GM21381 (cell line): ENCODE results near the gene RNF208.
"Not testable (repeated sequence)": the region's sequence is repeated elsewhere in the genome, so short reads cannot be mapped to it uniquely, and the experiment has no call there.

Experiments used
- ATAC-seq: cut with Tn5 transposase; IDR thresholded peaks from one replicate; pipeline ENCODE4 v1.9.1; 2021; ENCODE audit warnings: mild to moderate bottlenecking, moderate library complexity; ENCODE audit not compliant: unreplicated experiment

RNF208 gene

GRCh38 chr9:137222190-137223077, at the start of gene RNF208:
RNF208 (minus strand) TSS chr9:137222240; CDS start chr9:137221212, 1,028 bp downstream.
- ATAC-seq: no peak

- no peak for ATAC-seq
Observed at GRCh38 chr9:137271696-137272076, 49.6 kb upstream of the RNF208 start.

- no peak for ATAC-seq
Observed at GRCh38 chr9:137270929-137271695, 49.1 kb upstream of the RNF208 start.

- ATAC-seq: no peak
Observed at GRCh38 chr9:137269231-137269772, 47.3 kb upstream of the RNF208 start.

DNA sequence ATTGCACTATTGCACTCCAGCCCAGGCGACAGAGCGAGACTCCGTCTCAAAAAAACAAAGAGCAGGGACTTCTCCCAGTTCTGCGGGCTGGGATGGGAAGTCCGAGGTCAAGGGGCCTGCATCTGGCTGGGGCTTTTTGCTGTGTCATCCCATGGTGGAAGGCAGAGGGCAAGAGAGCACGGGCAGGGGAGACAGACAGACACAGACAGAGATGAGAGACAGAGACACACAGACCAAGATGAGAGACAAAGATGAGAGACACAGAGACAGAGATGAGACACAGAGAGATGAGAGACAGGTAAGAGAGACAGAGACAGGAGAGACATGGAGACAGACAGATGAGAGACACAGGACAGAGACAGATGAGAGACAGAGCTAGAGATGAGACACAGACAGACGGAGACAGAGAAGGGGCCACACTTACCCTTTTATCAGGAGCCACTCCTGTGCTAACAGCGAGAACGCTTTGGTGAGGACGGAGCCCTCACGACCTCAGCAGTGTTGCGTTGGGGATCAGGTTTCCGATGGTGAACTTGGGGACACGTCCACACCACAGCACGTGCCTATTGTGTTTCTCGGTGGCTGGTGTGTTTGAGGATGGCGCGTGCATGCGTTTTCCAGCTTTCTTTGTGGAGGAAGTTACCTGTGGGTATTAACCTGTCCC, 46.6 kb upstream of the RNF208 start:
- no peak for ATAC-seq

DNA sequence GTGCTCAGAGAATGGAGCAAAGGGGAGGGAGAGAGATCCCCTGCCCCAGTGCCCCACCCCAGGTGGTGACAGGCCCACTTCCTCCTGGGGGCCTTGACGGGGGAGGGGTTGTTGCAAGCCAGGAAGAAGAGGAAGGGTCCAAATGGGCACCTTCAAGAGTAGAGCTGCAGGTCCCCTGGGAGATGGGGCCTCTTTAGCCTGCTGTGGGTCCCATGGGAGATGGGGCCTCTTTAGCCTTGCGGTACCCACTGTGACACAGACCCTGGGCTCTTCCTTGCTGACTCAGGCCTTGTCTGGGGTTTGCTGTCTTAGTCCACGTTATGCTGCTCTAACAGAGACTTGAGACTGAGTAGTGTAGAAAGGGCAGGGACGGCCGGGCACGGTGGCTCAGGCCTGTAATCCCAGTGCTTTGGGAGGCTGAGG, 45.9 kb upstream of the RNF208 start:
- ATAC-seq: no peak

DNA sequence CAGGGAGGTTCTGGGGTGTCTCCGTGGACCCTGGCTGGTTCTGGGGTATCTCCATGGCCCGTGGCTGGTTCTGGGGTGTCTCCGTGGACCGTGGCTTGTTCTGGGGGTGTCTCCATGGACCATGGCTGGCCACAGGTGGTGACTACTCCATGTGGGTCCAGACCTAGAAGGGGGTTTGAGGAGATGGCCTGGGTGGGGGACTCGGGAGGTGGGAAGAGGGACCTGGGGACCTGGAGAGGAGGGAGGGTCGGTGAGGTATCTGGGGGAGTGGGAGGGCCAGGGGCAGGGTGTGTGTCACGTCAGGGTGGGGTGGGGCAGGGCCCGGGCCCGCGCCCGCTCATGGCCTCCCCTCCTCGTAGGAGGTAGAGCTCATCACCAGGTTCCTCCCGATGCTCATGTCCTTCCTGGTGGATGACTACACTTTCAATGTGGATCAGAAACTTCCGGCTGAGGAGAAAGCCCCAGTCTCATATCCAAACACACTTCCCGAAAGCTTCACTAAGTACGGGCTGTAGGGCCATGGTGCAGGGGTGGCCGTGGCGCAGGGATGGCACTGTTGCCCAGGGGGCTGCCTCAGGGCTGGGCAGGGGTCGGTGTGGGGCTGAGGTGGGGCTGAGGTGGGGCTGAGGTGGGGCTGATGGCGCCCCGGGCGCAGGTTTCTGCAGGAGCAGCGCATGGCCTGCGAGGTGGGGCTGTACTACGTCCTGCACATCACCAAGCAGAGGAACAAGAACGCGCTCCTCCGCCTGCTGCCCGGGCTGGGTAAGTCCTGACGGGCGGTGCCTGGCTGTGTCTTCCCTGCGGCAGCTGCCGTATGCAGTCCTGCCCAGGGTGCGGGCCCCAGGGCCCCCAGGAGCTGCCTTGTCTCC, 44.8 kb upstream of the RNF208 start:
- no peak for ATAC-seq

- no peak for ATAC-seq
Observed at GRCh38 chr9:137266162-137266527, 44.1 kb upstream of the RNF208 start.

GRCh38 chr9:137265496-137266161, 43.6 kb upstream of the RNF208 start:
- no peak for ATAC-seq

- no peak for ATAC-seq
Observed at GRCh38 chr9:137264067-137264466, 42.0 kb upstream of the RNF208 start.

- no peak for ATAC-seq
Observed at GRCh38 chr9:137263506-137263905, 41.5 kb upstream of the RNF208 start.

DNA sequence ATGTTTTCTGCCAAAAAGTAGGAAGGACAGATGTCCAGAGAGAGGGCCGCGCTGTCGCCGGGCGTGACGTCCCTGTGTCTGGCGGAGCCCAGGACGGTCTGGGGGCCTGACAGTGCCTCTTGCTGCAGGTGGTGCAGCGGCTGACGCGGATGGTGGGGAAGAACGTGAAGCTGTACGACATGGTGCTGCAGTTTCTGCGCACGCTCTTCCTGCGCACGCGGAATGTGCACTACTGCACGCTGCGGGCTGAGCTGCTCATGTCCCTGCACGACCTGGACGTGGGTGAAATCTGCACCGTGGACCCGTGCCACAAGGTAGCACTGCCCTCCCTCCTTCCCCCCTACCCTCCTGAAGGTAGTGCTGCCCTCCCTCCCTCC, 40.9 kb upstream of the RNF208 start:
- no peak for ATAC-seq

- not testable (repeated sequence) for ATAC-seq
Observed at GRCh38 chr9:137262173-137262908, 40.3 kb upstream of the RNF208 start.

- no peak for ATAC-seq
Observed at GRCh38 chr9:137256856-137257255, 34.8 kb upstream of the RNF208 start.

- no peak for ATAC-seq
Observed at GRCh38 chr9:137256362-137256761, 34.3 kb upstream of the RNF208 start.

DNA sequence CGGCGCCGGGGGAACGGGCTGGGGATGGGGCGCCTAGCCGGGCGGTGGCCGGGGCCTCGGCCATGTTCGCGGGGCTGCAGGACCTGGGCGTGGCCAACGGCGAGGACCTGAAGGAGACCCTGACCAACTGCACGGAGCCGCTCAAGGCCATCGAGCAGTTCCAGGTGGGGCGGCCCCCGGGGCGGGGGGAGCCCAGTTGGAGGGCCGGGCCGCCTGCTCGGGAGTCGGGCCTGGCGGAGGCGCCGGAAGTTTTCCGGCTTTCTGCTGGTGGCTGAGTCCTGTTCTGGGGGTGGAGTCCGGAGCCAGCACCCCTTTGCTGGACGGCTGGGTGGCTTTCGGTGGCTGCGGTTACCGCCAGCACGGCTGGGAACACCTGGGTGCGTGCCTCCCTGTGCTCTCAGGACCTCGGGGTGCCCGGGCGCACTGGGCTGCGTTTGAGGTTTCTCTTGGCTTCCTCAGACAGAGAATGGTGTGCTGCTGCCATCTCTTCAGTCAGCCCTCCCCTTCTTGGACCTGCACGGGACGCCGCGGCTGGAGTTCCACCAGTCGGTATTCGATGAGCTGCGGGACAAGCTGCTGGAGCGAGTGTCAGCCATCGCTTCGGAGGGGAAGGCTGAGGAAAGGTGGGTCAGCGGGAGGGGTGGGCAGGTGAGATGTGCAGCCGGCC, 33.5 kb upstream of the RNF208 start:
- no peak for ATAC-seq

- peak; percentile 81 for ATAC-seq
Observed at GRCh38 chr9:137254624-137255447, 32.8 kb upstream of the RNF208 start, which contains the start of gene NELFB. NELFB (plus strand) TSS chr9:137255327.
